Liver (tissue), 2 donors: ENCODE results near the gene MED12.

Source experiments
- YY1 ChIP-seq: IDR thresholded peaks from 2 replicates; pipeline ENCODE4 v1.6.1; 2016; ENCODE audit warnings: antibody characterized with exemption, mild to moderate bottlenecking
- TF ChIP-seq, protein P1 (sequence below): fragments of 150-350 bp; IDR thresholded peaks from 2 replicates; pipeline ENCODE4 v1.5.1; 2017; ENCODE audit warnings: improper control_type of control experiment, low read depth, low read length; ENCODE audit not compliant: missing input control
- donor health status: healthy.

DNA sequence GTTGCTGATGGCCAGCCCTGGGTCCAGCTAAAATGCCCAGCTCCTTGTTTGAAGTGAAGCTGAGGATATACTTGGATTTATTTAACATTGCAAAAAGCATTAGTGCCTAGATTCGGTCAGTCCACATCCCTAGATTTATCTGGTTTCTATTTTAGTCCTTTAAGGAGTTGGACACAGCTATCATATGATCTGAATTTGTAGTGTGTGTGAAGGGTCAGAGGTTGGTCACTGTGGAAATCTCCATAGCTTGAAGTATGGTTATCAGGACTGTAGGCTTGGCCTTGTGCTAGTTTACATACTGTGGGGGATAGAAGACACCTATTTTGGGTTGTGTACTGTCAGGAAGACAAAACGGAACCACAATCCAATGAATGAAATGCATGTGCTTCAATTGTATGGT, 55.0 kb downstream of the MED12 start:
- TF ChIP-seq, protein P1, sequence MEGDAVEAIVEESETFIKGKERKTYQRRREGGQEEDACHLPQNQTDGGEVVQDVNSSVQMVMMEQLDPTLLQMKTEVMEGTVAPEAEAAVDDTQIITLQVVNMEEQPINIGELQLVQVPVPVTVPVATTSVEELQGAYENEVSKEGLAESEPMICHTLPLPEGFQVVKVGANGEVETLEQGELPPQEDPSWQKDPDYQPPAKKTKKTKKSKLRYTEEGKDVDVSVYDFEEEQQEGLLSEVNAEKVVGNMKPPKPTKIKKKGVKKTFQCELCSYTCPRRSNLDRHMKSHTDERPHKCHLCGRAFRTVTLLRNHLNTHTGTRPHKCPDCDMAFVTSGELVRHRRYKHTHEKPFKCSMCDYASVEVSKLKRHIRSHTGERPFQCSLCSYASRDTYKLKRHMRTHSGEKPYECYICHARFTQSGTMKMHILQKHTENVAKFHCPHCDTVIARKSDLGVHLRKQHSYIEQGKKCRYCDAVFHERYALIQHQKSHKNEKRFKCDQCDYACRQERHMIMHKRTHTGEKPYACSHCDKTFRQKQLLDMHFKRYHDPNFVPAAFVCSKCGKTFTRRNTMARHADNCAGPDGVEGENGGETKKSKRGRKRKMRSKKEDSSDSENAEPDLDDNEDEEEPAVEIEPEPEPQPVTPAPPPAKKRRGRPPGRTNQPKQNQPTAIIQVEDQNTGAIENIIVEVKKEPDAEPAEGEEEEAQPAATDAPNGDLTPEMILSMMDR, result no peak
- TF ChIP-seq YY1, result no peak
